Esophagus squamous epithelium (tissue), 5 donors: ENCODE data around the gene POM121C. TPM values are rescaled to one million over a fixed set of nuclear protein-coding genes. Genes with fewer than 3 reads are reported as not detected.
A peak's percentile ranks its signal among the peaks of the same experiment; 100 is the strongest.
"Not testable (repeated sequence)": the region's sequence is repeated elsewhere in the genome, so short reads cannot be mapped to it uniquely, and the experiment has no call there.

Experiments used
- DNase-seq: peaks from one replicate; lab custom pipeline; 2025; lab: John Stamatoyannopoulos, UW
- H3K27ac ChIP-seq, 4 donors: fragments of 200-600 bp; sonication (generic); one replicate each; pipeline ENCODE4 v1.5.1; 2016 to 2019; ENCODE audit warnings: mild to moderate bottlenecking in 1 of 4
- H3K27me3 ChIP-seq, 4 donors: fragments of 200-600 bp; sonication (generic); 1 replicate in 3 of 4; 2 replicates in 1 of 4; pipeline versions ENCODE4 v1.5.1 to v1.6.0; 2017 to 2021; ENCODE audit warnings: antibody characterized with exemption in 1 of 4
- H3K36me3 ChIP-seq, 3 donors: fragments of 200-600 bp; sonication (generic); one replicate each; pipeline ENCODE4 v1.5.1; 2016 to 2019
- H3K4me1 ChIP-seq, 3 donors: fragments of 200-600 bp; sonication (generic); one replicate each; pipeline ENCODE4 v1.5.1; 2017 to 2019
- H3K4me3 ChIP-seq, 4 donors: fragments of 200-600 bp; sonication (generic); 1 replicate in 3 of 4; 2 replicates in 1 of 4; pipeline ENCODE4 v1.5.1; 2016 to 2019; ENCODE audit warnings: mild to moderate bottlenecking in 2 of 4, moderate library complexity in 1 of 4
- H3K9me3 ChIP-seq, 3 donors: fragments of 200-600 bp; sonication (generic); one replicate each; pipeline ENCODE4 v1.5.1; 2016 to 2019
- WGBS, 2 donors: methylation state at CpG; one replicate each; pipeline ENCODE4 v1.1.5; 2018; 5-methylcytosine and 5-hydroxymethylcytosine counted together
- intact Hi-C: fragments of 100-400 bp; cut with DNase I; formaldehyde crosslinking; loops from one replicate; pipeline ENCODE4 v1.15.0; 2022
- total RNA-seq, 4 donors: library from RNA; depleted of rRNA; stranded (reverse); fragments of >200 nt; gene quantifications; one replicate each; pipeline ENCODE4 v1.1.0, GENCODE V29; 2016
- TF ChIP-seq, protein P1 (sequence below), 6 experiments: fragments of 450-650 bp in 4 of 6; fragments of 200-600 bp in 2 of 6; sonication (generic) in 2 of 6; IDR thresholded peaks; one replicate each; pipeline ENCODE4 v1.5.1; 2016 to 2019; ENCODE audit warnings: antibody characterized with exemption in 6 of 6, mild to moderate bottlenecking in 4 of 6, moderate library complexity in 4 of 6
- donor health status: DM: yes; HTN: yes; CAD: no.

The POM121C gene
- total RNA-seq, 4 donors from 2014 or later = 9.2 to 21.9 (median 17.9) TPM

DNA sequence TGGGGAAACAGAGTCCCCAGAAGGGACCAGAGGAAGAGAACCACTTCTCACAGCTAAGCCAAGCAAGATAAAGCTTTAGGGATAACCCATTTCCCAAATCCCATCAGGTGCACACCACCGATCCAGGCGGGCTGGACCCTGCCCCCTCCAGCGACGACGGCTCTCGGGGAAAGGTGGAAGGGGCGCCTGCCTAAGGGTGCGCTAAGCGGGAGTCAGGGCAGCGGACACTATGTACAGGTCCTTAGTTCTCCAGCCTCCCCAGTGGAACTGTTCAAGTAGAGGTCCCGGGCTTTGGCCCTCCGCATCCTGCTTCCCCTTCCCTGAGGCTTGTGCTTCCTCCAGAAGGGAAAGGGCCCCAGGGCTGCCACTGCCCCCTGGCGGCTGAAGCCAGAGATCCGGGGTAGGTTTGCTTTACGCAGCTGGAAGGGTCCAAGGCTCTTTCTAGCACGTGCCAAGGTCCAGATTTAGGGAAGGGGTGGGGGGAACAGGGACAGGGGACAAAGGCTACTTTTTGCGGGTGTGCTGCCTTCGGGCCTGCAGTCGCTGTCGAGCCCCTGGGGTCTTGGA, 67.7 kb downstream of the POM121C start:
- 95 to 100% methylated on average over 2 to 10 of the region's 20 CpGs for WGBS, 2 donors
- H3K36me3 ChIP-seq = peaks cover 3 to 59% (median 11%) of the 10 kb centered on the region in 3 donors
- H3K27ac ChIP-seq, H3K4me1 ChIP-seq, intact Hi-C loops, H3K9me3 ChIP-seq, DNase-seq, H3K27me3 ChIP-seq, H3K4me3 ChIP-seq: not testable (repeated sequence)
- TF ChIP-seq, protein P1, sequence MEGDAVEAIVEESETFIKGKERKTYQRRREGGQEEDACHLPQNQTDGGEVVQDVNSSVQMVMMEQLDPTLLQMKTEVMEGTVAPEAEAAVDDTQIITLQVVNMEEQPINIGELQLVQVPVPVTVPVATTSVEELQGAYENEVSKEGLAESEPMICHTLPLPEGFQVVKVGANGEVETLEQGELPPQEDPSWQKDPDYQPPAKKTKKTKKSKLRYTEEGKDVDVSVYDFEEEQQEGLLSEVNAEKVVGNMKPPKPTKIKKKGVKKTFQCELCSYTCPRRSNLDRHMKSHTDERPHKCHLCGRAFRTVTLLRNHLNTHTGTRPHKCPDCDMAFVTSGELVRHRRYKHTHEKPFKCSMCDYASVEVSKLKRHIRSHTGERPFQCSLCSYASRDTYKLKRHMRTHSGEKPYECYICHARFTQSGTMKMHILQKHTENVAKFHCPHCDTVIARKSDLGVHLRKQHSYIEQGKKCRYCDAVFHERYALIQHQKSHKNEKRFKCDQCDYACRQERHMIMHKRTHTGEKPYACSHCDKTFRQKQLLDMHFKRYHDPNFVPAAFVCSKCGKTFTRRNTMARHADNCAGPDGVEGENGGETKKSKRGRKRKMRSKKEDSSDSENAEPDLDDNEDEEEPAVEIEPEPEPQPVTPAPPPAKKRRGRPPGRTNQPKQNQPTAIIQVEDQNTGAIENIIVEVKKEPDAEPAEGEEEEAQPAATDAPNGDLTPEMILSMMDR (IDR thresholded peaks at IDR 0.05) = peak in 1 of 6 experiments; percentile 14

DNA sequence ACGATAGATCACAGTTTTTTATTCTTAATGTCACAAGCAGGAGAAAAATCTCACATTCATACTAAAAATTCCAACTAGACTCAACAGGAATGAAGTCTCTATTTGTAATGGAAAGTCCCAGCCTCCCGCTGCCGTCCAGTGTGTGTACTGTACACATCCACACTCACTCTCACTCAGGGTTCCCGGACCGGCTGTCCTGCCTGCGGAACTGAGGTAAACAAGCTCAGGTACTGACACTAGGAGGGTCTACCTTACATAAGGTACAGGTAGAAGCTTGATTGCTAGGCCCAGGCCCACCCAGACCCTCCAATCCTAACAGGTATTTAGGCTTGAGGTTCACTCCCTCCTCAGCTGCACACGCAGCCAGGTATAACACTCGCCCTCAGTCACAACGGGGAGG, 69.3 kb downstream of the POM121C start:
- H3K4me1 ChIP-seq, intact Hi-C loops, H3K9me3 ChIP-seq, DNase-seq, H3K27ac ChIP-seq, H3K4me3 ChIP-seq, H3K27me3 ChIP-seq: not testable (repeated sequence)
- 80 to 84% methylated on average over 8 of the region's 9 CpGs for WGBS, 2 donors
- peaks cover 2 to 55% (median 7%) of the 10 kb centered on the region in 3 donors for H3K36me3 ChIP-seq

DNA sequence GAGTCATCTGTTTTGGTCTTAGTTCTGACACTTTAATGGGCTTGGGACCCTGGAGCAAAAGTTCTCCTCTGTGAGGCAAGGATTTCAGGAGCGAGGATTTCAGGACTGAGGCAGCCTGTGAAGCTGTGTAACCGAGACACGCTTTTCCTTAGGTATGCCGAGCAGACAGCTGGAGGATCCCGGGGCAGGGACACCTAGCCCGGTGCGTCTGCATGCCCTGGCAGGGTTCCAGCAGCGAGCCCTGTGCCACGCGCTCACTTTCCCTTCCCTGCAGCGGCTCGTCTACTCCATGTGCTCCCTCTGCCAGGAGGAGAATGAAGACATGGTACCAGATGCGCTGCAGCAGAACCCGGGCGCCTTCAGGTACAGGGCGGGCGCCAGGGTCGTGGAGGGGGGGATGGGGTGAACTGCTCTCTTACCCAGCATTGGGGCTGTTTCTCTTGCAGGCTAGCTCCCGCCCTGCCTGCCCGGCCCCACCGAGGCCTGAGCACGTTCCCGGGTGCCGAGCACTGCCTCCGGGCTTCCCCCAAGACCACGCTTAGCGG, 70.2 kb downstream of the POM121C start:
- H3K4me1 ChIP-seq, intact Hi-C loops, H3K9me3 ChIP-seq, DNase-seq, H3K4me3 ChIP-seq, H3K27ac ChIP-seq, H3K27me3 ChIP-seq: not testable (repeated sequence)
- H3K36me3 ChIP-seq = peaks cover 0 to 46% (median under 1%) of the 10 kb centered on the region in 3 donors
- 100% methylated on average over 1 of the region's 27 CpGs; no CpG with 5 or more reads in 1 of the 2 donors for WGBS, 2 donors

DNA sequence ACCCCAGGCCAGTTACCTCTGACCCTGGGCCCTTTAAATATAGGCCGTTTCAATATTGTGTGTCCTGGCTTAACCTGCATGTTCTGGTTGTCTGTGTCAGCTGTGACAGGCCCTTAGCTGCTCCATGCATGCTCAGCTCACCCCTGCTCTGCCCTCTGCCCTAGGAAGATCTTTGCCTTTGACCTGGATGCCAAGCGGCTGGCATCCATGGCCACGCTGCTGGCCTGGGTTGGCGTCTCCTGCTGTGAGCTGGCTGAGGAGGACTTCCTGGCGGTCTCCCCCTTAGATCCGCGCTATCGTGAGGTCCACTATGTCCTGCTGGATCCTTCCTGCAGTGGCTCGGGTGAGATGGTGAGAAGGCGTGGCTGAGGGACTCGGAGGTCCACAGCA, 70.7 kb downstream of the POM121C start:
- intact Hi-C loops, H3K27ac ChIP-seq, DNase-seq, H3K27me3 ChIP-seq, H3K4me3 ChIP-seq, H3K4me1 ChIP-seq, H3K9me3 ChIP-seq: not testable (repeated sequence)
- peaks cover 0 to 41% (median 0%) of the 10 kb centered on the region in 3 donors for H3K36me3 ChIP-seq
- no CpG with 5 or more reads among the region's 11 CpGs for WGBS, 2 donors

DNA sequence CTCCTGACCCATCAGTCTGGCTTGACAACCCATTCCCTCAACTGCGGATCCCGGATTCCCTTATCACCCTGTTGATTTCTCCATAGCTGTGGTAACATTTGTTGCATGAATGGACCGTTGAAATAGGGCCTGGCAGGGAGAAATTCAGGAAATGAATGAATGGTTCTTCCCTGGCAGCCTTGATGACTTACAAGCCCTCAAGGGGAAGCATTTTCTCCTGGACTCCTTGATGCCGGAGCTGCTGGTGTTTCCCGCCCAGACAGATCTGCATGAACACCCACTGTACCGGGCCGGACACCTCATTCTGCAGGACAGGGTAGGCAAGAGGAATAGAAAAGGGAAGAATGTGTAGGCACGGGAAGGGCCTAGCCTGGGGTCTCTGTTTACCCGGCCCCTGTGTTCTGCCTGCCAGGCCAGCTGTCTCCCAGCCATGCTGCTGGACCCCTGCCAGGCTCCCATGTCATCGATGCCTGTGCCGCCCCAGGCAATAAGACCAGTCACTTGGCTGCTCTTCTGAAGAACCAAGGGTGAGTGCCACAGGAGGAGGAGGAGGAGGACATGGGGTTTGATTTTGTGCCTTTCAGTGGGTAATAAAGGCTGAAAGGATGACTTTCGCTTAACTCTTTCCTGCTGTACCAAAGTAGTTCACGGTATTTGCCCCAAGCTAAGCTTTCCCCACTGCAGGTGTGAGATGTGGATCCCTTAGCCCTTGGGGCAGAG, 71.2 kb downstream of the POM121C start:
- H3K27ac ChIP-seq, DNase-seq, H3K9me3 ChIP-seq, H3K4me3 ChIP-seq, H3K4me1 ChIP-seq, intact Hi-C loops, H3K27me3 ChIP-seq: not testable (repeated sequence)
- WGBS, 2 donors = 52 to 60% methylated on average over 4 of the region's 13 CpGs
- H3K36me3 ChIP-seq = peaks cover 0 to 35% (median 0%) of the 10 kb centered on the region in 3 donors

DNA sequence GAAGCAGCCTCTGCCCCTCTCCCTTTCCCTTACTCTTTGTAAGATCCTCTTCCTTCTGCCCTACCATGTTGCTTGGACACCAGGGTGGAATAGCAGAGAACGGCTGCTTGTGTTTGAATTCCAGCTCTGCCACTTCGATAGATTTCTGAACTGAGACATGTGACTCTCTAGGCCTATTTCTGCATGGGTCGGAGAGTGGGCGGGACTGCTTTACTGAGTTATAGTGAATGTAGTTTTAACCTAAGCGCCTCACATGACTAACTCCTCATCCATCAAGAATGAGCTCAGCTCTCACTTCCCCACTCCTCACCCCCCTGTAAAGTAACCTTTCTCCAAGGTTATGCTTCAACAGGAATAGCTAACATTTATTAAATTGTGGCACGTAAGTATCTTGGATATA, 71.9 kb downstream of the POM121C start:
- H3K27ac ChIP-seq, H3K9me3 ChIP-seq, H3K4me1 ChIP-seq, H3K27me3 ChIP-seq, intact Hi-C loops, H3K4me3 ChIP-seq, DNase-seq: not testable (repeated sequence)
- H3K36me3 ChIP-seq = peaks cover 0 to 29% (median 0%) of the 10 kb centered on the region in 3 donors
- WGBS, 2 donors = 66% methylated on average over 5 of the region's 6 CpGs; no CpG with 5 or more reads in 1 of the 2 donors

DNA sequence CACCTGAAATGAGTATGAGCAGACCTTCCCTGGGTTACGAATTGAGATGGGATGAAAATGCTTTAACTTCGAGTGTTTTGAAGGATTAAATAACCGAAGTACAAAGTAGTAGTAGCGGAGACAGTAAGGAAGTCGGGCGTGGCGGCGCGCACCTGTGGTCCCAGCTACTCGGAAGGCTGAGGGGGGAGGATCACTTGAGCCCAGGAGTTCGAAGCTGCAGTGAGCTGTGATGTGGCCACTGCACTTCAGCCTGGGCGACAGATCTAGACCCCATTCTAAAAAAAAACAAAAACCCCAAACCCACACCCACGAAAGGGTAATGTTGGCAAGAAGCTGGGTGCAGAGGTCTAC, 75.3 kb downstream of the POM121C start:
- H3K4me3 ChIP-seq, DNase-seq, H3K9me3 ChIP-seq, H3K27me3 ChIP-seq, intact Hi-C loops, H3K27ac ChIP-seq, H3K36me3 ChIP-seq, H3K4me1 ChIP-seq: not testable (repeated sequence)
- no CpG with 5 or more reads among the region's 13 CpGs for WGBS, 2 donors

DNA sequence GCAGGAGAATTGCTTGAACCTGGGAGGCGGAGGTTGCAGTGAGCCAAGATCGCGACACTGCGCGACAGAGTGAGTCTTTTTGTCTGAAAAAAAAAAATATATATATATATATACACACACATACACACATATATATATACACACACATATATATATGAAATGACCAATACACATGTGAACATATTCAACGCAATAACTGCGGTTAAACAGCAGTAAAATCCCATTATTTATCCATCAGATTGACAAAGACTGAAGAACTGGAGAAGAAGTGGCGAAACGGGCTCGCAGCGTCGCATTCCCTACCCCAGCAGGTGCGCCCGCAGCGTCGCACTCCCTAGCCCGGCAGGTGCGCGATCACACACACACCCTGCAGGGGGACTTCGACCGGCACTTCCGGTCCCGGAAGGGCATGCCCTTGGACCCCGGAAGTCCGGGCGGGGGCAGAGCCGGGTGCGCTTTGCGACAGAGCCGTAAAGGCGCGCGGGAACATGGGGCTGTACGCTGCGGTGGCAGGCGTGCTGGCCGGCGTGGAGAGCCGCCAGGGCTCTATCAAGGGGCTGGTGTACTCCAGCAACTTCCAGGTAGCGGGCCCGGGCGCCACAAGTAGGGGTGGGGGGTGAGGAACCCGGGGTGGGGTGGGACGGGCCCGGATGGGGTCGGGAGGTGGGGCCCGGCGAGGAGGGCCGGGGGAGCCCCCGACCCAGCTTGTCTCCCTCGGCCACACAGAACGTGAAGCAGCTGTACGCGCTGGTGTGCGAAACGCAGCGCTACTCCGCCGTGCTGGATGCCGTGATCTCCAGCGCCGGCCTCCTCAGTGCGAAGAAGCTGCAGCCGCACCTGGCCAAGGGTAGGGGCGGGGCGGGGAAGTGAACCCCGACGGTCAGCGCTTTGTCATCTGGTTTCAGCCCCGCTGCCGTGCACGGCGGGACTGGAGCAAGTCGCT, 75.9 kb downstream of the POM121C start:
- DNase-seq, H3K4me1 ChIP-seq, H3K9me3 ChIP-seq, H3K36me3 ChIP-seq, intact Hi-C loops, H3K27me3 ChIP-seq: not testable (repeated sequence)
- no CpG with 5 or more reads among the region's 74 CpGs for WGBS, 2 donors
- Histone ChIP-seq H3K27ac (peak overlapping the region in 1 of 4 donors; percentile 58), H3K4me3 (peak overlapping the region; percentile 26 to 61 (median 42))

DNA sequence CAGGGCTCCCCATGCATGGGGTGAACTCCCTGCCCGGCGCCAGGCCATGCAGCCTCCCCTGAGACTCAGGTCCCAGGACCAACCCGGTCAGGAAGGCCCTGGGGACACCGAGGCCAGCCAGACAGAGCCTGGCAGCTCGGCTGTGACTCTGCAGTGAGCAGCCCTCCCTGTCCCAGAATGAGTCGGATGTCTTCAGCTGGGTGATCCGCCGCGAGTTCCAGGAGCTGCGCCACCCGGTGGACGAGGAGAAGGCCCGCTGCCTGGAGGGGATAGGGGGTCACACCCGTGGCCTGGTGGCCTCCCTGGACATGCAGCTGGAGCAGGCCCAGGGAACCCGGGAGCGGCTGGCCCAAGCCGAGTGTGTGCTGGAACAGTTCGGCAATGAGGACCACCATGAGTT, 81.4 kb downstream of the POM121C start:
- H3K4me3 ChIP-seq, H3K27me3 ChIP-seq, H3K36me3 ChIP-seq, DNase-seq, H3K4me1 ChIP-seq, H3K9me3 ChIP-seq, H3K27ac ChIP-seq, intact Hi-C loops: not testable (repeated sequence)
- WGBS, 2 donors = no CpG with 5 or more reads among the region's 18 CpGs

DNA sequence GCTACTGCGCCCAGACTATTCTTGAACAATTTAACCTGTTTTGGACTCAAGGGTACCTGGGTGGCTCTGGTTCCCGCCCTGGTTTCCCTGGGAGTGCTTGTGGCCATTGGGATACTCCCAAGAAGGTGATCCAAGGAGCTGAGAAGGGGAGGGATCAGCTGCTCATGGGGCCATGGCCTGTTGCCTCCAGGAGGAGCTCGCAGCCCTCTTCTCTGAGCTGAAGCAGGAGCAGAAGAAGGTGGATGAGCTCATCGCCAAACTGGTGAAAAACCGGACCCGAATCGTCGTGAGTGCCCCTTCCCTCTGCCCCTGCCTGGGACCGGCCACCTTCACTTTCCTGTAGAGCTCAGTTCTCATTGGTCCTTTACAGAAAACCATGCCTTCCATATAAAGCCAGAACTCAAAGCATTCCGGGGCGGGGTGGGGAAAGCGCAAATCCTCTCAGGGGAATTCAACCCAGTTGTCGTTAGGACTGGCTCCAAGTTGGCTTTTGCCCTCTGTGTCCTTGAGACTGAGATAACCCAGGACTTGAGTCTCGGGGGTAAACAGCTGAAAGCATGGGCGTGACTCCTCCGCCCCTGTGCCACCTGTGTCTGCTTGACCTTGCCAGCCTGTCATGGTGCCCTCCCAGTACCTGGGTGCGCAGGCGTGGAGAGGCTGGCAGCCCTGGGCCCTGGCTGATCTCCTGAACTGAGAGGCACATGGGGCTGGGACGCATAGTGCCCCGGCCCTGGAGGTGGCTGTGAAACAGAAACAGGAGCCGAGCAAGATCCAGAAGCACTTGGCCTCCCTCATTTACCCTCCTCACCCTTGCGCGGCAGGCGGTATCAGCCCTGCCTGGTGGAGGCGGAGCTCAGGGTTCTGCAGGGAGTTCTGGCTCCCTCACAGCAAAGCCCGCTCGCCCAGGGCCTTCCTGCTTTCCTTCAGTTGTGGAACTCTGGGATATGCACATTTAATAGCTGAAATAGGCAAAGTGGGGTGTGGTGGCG, 82.3 kb downstream of the POM121C start:
- H3K27me3 ChIP-seq, H3K9me3 ChIP-seq, H3K4me3 ChIP-seq, H3K4me1 ChIP-seq, H3K36me3 ChIP-seq, DNase-seq, H3K27ac ChIP-seq, intact Hi-C loops: not testable (repeated sequence)
- no CpG with 5 or more reads among the region's 28 CpGs for WGBS, 2 donors
